ENCODE results near the gene NELFB. TPM values are rescaled to one million over a fixed set of nuclear protein-coding genes. Genes with fewer than 3 reads are reported as not detected.

NELFB gene
- total and polyA plus RNA-seq, 9 of the 15 experiments (the other 6 are each of a cell fraction or from before 2014, with no cell fraction given) = 0.24 to 84.0 (median 29.7) TPM

DNA sequence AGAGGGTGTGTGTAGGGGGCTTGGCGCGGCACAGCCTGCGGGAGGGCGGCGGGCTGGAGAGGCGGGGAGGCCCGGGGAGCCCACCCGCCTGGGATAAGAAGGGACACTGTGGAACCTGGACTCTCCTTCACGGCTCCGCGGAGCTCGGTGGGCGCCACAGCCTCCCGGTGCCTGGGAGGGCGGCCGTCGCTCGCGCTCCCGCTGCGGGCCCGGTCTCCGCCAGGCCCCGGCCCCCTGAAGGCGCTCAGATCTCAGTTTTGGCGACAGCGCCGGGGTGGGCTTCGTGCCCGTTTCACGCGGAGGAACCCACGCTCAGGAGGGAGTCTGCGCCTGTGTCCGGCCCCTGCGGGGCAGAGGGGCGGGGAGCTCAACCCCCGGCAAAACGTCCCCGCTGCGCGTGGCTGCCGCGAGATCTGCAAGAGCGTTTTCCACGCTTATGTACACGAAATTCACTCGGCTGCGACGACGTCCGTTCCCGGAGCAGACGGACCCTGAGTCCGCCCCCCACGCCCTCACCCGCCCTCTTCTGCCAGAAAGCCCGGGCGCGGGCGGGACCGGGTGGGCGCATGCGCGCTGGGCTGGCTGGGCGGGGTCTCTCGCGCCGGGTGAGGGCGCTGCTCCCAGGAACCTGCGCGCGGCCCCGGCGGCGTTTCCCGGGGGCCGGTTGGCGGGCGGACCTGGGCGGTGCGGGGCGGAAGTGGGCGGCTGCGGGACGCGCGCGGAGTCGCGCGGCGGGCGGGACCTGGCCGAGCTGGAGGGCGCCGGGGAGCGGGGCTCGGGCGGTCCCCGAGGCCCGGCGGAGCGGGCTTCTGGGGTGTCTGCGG lies at the start of gene NELFB (continued):
- TF ChIP-seq, protein P1, sequence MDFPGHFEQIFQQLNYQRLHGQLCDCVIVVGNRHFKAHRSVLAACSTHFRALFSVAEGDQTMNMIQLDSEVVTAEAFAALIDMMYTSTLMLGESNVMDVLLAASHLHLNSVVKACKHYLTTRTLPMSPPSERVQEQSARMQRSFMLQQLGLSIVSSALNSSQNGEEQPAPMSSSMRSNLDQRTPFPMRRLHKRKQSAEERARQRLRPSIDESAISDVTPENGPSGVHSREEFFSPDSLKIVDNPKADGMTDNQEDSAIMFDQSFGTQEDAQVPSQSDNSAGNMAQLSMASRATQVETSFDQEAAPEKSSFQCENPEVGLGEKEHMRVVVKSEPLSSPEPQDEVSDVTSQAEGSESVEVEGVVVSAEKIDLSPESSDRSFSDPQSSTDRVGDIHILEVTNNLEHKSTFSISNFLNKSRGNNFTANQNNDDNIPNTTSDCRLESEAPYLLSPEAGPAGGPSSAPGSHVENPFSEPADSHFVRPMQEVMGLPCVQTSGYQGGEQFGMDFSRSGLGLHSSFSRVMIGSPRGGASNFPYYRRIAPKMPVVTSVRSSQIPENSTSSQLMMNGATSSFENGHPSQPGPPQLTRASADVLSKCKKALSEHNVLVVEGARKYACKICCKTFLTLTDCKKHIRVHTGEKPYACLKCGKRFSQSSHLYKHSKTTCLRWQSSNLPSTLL (IDR thresholded peaks at IDR 0.05) = no peak
- TF ChIP-seq ZNF23 (CRISPR knock-in tag; IDR thresholded peaks at IDR 0.05) (no peak), PYGO2 (tag; IDR thresholded peaks at IDR 0.05) (no peak), TCF7 (IDR thresholded peaks at IDR 0.05; ENCODE audit: borderline replicate concordance) (0 out of 2 replicates have a peak, but pooled peaks have one; percentile 48), ZKSCAN8 (CRISPR knock-in tag; IDR thresholded peaks at IDR 0.05) (no peak), ZNF253 (CRISPR knock-in tag; conservative IDR thresholded peaks at IDR 0.05) (no peak), HDAC1 (IDR thresholded peaks at IDR 0.05) (peak in 1 of 2 experiments; percentile 60; a peak in 2 of 4 replicates), TARDBP (IDR thresholded peaks at IDR 0.05) (no peak)
- TF ChIP-seq, protein P2, sequence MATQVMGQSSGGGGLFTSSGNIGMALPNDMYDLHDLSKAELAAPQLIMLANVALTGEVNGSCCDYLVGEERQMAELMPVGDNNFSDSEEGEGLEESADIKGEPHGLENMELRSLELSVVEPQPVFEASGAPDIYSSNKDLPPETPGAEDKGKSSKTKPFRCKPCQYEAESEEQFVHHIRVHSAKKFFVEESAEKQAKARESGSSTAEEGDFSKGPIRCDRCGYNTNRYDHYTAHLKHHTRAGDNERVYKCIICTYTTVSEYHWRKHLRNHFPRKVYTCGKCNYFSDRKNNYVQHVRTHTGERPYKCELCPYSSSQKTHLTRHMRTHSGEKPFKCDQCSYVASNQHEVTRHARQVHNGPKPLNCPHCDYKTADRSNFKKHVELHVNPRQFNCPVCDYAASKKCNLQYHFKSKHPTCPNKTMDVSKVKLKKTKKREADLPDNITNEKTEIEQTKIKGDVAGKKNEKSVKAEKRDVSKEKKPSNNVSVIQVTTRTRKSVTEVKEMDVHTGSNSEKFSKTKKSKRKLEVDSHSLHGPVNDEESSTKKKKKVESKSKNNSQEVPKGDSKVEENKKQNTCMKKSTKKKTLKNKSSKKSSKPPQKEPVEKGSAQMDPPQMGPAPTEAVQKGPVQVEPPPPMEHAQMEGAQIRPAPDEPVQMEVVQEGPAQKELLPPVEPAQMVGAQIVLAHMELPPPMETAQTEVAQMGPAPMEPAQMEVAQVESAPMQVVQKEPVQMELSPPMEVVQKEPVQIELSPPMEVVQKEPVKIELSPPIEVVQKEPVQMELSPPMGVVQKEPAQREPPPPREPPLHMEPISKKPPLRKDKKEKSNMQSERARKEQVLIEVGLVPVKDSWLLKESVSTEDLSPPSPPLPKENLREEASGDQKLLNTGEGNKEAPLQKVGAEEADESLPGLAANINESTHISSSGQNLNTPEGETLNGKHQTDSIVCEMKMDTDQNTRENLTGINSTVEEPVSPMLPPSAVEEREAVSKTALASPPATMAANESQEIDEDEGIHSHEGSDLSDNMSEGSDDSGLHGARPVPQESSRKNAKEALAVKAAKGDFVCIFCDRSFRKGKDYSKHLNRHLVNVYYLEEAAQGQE (IDR thresholded peaks at IDR 0.05; ENCODE audit: borderline replicate concordance) = no peak; the same call in 1 of the 2 replicates
- TF ChIP-seq, protein P2 (CRISPR knock-in tag; IDR thresholded peaks at IDR 0.05; ENCODE audit: low read depth) = no peak
- TF ChIP-seq, protein P3, sequence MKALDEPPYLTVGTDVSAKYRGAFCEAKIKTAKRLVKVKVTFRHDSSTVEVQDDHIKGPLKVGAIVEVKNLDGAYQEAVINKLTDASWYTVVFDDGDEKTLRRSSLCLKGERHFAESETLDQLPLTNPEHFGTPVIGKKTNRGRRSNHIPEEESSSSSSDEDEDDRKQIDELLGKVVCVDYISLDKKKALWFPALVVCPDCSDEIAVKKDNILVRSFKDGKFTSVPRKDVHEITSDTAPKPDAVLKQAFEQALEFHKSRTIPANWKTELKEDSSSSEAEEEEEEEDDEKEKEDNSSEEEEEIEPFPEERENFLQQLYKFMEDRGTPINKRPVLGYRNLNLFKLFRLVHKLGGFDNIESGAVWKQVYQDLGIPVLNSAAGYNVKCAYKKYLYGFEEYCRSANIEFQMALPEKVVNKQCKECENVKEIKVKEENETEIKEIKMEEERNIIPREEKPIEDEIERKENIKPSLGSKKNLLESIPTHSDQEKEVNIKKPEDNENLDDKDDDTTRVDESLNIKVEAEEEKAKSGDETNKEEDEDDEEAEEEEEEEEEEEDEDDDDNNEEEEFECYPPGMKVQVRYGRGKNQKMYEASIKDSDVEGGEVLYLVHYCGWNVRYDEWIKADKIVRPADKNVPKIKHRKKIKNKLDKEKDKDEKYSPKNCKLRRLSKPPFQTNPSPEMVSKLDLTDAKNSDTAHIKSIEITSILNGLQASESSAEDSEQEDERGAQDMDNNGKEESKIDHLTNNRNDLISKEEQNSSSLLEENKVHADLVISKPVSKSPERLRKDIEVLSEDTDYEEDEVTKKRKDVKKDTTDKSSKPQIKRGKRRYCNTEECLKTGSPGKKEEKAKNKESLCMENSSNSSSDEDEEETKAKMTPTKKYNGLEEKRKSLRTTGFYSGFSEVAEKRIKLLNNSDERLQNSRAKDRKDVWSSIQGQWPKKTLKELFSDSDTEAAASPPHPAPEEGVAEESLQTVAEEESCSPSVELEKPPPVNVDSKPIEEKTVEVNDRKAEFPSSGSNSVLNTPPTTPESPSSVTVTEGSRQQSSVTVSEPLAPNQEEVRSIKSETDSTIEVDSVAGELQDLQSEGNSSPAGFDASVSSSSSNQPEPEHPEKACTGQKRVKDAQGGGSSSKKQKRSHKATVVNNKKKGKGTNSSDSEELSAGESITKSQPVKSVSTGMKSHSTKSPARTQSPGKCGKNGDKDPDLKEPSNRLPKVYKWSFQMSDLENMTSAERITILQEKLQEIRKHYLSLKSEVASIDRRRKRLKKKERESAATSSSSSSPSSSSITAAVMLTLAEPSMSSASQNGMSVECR (CRISPR knock-in tag; IDR thresholded peaks at IDR 0.05) = peak; percentile 69
- TF ChIP-seq, protein P4, sequence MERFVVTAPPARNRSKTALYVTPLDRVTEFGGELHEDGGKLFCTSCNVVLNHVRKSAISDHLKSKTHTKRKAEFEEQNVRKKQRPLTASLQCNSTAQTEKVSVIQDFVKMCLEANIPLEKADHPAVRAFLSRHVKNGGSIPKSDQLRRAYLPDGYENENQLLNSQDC (CRISPR knock-in tag; IDR thresholded peaks at IDR 0.05) = no peak
